NCI-H345 treated with DMSO at 0.1 percent for 48 hours (cell line): ENCODE results near the gene PPP1R3D.

Experiments used
- DNase-seq: peaks from one replicate; lab custom pipeline; 2025; ENCODE audit not compliant: unreplicated experiment; lab: John Stamatoyannopoulos, UW

PPP1R3D gene

DNA sequence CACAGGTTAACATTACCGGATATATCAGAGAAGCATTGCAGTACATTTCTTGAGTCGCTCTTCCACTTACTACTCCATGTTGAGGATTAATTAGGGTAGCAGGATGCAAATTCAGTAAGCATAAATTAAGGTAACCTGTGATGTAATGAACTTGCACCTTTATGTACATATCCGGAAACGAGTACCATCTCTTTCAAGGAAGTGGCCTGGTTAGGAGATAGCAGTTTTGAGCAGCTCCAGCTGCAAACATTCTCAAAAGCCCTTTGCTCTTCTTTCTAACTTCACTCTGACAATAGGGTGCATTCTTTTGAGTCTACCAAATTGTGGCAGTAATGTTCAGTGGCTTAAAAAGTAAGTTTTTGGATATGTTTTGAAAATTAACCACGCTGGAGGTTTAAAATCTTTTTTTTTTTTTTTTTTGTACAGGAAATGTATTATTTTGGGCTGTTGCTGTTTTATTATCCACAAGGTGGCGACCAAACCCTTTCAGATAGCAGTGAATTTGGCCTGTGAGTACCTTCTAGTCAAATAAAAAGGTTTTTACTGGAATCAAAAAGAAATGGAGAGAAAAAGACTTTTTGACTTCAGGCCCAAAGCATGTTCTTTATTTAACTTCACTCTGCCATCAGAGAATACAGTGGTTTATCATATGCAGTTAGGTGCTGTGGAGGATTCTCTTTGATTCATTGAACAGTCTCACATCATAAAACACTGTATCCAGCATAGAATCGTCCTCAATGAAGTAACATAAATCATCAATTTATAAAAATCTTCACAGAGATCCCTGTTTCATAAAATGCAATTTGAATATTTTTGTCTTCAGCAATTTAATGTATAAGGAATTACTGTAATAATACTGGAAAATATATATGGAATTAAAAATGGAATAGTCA is 9.0 kb upstream of the PPP1R3D start:
- DNase-seq = peak; percentile 2

DNA sequence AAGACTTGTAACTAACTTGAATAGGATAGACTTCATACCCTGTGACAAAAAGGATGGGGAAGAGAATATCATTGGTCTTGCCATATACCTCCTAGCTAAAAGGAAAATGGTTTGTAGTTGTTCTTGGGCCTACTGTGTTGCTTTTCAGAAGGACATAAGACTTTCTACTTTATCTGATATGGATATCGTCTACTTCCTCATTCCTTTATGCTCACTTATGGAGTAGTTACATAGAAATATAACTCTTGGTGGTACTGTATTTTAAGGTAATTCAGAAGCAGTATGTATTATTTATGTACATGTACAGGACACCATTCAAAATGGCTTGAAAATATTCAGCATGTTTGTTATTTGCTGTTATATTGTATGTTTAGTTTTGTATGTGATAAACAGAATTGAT is 8.1 kb upstream of the PPP1R3D start:
- DNase-seq = no peak

DNA sequence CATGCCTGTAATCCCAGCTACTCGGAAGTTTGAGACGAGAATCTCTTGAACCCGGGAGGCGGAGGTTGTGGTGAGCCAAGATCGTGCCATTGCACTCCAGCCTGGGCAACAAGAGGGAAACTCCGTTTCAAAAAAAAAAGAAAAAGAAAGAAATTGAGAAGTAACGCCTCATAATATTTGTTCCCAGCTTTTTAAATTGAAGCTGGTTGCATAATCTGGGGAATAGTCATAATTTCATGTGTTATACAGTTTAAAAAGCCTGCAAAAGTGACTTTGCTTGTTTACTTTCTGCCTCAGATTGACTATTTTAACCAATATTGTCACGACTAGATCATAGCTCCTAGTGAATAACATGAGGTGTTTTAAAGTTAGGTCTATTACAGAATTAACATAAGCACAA is 7.3 kb upstream of the PPP1R3D start:
- no peak for DNase-seq

- no peak for DNase-seq
Observed at GRCh38 chr20:59945731-59946130, 5.6 kb upstream of the PPP1R3D start.

- no peak for DNase-seq
Observed at GRCh38 chr20:59945175-59945574, 5.1 kb upstream of the PPP1R3D start.

DNA sequence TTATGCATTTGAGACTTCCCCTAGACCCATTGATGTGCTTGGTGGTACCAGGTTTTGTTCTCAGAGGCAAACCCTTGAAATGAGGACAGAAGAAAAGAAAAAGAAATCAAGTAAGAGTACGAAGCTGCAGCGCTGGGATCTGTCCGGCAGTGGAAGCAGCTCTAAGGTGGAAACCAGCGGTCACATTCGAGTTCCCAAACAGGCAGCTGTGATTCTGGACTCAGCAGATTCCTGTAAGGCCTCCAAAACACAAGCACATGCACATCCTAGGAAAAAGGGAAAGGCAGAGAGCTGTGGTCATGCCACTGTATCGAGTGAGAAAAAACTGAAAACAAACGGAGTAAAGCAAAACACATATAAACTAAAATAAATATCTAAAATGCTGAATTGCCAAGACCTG is 4.6 kb upstream of the PPP1R3D start:
- DNase-seq = no peak

GRCh38 chr20:59942245-59942644 is 2.1 kb upstream of the PPP1R3D start:
- DNase-seq = no peak

DNA sequence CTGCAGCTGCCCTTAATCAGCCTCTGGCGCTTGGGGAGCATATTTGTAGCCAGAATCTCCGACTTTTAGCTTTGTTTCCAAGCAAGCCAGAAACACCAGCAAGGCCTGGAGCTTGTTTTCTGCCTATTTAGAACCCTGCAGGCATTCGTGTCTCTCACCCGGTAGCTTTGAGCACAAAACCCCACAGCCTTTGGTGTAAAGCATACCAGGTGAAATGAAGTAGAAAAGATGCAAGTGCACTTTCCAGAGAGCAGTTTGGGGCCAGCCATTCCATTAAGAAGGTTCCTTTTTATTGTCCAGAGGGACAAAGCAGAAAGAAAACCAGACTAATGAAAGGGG is 820 bp upstream of the PPP1R3D start:
- DNase-seq = no peak

- no peak for DNase-seq
Observed at GRCh38 chr20:59939879-59940128, 301 bp downstream of the PPP1R3D start.

DNA sequence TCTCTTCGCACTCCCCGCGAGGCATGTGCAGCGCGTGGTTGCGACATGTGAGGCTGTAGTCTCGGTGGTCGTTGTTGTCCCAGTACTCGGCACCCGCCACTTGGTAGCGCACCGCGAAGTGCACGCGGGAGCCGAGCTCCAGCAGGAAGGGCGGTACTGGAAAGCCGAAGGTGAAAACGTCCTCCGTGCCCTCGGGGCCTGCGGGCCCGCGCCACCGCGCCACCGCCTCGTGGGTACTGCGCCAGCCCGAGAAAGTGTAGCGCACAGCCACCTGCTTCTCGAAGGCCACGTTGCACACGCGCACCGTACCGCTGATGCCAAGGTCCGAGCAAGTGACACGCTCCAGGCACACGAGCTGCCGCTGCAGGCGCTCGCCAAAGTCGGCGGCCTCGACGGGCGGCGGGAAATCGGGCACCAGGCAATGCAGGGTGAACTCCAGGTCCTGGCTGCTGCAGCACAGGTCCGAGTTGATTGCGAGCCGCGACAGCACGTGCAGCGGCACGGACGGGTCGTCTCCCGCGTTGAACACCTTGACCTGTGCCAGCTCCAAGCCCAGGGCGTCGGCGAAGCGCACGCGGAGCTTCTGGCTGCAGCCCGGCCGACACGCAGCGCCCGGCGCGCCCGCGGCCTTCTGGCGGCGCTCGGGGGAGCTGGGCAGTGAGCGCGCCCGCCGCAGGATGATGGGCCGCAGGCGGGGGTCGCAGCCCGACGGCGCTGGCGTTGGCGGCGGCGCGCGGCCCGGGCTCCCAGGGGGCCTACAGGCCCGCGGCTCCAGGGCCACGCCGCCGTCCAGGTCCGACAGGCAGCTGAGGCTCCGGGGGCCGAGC is 840 bp downstream of the PPP1R3D start:
- DNase-seq = no peak

GRCh38 chr20:59938696-59939051 is 1.4 kb downstream of the PPP1R3D start:
- DNase-seq = no peak

- no peak for DNase-seq
Observed at GRCh38 chr20:59938221-59938620, 1.9 kb downstream of the PPP1R3D start.

- DNase-seq = no peak
Observed at GRCh38 chr20:59937150-59937549, 3.0 kb downstream of the PPP1R3D start.

- no peak for DNase-seq
Observed at GRCh38 chr20:59936409-59936808, 3.7 kb downstream of the PPP1R3D start.

GRCh38 chr20:59935457-59936185 is 4.5 kb downstream of the PPP1R3D start:
- DNase-seq = no peak

GRCh38 chr20:59933849-59934585 is 6.1 kb downstream of the PPP1R3D start:
- peak; percentile 22 for DNase-seq

DNA sequence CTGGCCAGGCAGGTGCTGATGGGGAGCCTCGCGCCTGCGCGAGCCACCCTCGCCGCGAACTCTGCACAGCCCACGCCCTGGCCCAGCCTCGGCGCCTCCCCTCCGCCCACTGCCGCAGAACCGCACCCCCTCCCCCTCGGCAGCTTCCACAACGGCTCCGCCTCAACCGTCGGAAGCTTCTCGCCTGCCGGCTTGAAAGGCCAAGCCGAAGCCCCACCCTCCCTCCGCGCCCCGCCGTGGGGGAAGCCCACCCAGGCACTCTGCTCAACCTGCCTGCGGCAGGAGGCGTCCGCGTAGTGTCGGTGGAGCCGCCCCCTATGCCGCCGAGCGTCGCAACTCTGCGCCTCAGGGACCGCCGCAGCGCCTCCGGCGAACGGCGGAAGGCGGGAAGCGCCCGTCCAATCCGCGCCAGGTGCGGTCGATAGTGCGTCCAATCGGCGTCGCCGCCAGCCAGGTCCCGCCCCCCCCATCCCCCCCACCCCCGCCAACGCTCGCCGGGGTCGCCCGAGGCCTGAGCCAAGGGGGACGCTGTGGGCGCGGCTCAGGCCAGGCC is 6.7 kb downstream of the PPP1R3D start, which contains the start of gene SYCP2:
Gene SYCP2 (minus strand): TSS at position 342 of the 553 bp plus-strand sequence. CDS start 11,224 bp downstream, outside the sequence.
- no peak for DNase-seq

DNA sequence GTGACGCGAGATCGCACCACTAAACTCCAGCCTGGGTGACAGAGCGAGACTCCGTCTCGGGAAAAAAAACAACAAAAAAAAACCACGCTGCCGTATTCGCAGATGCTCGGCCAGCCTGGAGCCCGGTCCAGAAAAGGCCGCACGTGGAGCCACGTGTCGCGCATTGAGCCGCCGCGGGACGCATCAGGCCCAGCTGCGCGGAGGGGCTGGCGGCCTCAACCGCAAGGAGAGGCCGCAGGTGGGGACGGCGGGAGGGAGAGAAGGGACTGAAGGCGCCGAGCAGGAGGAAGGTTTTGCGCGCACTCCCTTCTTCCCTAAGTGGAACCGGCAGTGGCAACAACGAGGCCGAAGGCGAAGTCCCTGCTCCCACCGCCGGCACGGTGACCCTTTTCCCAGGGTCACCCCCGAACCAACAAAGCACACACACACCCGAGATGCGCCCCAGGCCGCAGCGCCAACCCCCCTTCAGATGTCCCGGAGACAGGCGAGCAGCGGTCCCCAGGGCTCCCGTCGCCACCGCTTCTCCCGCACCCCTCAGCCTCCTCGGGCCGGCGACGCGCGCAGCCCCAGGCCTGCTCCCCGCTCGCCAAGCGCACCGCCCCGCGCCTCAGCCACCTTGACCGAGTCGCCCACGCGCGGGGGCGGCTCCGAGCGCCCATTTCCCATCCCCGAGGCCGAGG is 7.3 kb downstream of the PPP1R3D start:
- DNase-seq = no peak

DNA sequence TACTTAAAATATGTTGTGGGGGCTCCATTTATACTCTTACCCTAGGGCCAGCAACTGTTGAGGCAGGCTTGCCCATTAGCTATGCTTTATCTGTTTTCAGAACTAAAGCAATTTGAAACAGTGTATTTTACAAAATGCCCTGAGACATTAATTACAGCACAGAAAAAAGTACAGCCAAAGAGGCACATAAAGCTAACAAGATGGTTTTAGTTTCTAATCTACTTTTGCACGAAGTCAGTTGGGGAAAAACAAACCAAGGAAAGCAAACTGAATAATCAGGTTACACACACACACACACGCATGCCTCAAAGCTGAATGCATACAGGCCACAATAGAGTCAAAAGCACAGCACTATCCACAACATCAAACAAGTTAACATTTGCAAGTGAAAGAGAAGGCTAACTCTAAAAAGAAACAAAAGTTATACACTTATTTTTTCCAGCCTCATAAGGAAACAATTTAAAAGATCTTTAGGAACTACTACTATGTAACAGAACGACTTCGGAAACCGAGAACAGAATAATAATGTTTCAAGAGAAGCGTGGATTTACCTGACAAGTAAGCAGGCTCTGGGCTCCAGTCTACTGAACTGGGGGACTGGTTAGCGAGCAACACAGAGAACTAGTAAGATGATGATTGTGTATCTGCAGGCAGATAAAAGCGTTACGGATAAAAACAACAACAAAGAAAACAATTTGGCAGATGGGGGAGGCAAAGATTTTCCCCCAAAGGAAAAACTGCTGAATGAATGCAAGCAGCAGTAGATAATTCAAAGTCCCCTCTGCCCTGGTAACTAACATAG is 8.4 kb downstream of the PPP1R3D start:
- no peak for DNase-seq
